ENCODE measurements around the gene ZNF414.
A peak's percentile ranks its signal among the peaks of the same experiment; 100 is the strongest.
"Not testable (repeated sequence)": the region's sequence is repeated elsewhere in the genome, so short reads cannot be mapped to it uniquely, and the experiment has no call there.

Gene ZNF414, protein sequence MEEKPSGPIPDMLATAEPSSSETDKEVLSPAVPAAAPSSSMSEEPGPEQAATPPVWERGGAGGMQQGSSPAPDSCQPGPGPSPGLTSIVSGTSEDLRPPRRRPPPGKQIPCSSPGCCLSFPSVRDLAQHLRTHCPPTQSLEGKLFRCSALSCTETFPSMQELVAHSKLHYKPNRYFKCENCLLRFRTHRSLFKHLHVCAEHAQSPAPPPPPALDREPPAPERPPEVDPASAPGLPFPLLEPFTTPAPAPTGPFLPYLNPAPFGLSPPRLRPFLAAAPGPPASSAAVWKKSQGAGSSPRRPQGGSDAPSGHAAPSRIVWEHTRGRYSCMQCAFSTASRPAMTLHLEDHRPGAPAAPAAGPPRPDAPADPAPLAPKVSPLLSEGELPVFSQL

DNA sequence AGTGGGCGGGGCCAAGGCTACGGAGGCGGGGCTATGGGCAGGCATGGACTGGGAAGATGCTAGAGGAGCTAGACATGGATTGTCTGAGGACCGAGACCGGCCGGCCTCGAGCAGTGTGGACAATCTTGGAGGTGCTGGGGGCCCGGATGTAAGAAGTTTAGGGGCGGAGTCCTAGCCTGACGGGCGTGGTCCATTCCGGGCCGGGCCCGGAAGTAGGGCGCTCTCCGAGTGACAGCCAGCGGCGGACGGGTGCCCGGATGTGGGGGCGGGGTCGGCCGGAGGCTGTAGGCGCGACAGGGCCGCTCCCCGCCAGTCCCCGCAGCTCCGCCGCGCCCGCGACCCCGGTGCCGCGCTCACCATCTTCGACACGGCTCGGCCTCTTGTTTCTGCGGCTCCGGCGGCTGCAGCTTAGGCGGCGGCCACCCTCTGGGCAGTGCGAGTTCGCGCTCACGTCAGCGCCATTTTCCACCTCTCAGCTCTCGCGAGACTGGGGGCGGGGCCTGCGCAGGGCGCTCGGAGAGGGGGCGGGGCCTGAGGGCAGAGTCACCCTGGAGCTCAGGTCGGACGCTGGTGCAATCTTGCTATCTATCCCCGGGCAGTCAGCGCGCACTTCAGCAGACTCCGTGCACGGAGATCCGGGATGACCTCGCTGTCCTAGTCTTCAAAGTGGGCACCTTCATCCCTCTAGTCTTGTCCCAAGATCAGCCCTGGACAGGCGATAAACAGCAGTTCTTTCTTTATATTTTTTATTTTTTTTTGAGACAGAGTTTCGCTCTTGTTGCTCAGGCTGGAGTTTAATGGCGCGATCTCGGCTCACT is at the start of gene ZNF414:
Gene ZNF414, minus strand, starts transcription at position 481 of the 818 bp plus-strand sequence. Its CDS starts 121 bp downstream, at position 360.
- DNase-seq (ENCODE audit: low read depth, low spot score) = peak; percentile 92

DNA sequence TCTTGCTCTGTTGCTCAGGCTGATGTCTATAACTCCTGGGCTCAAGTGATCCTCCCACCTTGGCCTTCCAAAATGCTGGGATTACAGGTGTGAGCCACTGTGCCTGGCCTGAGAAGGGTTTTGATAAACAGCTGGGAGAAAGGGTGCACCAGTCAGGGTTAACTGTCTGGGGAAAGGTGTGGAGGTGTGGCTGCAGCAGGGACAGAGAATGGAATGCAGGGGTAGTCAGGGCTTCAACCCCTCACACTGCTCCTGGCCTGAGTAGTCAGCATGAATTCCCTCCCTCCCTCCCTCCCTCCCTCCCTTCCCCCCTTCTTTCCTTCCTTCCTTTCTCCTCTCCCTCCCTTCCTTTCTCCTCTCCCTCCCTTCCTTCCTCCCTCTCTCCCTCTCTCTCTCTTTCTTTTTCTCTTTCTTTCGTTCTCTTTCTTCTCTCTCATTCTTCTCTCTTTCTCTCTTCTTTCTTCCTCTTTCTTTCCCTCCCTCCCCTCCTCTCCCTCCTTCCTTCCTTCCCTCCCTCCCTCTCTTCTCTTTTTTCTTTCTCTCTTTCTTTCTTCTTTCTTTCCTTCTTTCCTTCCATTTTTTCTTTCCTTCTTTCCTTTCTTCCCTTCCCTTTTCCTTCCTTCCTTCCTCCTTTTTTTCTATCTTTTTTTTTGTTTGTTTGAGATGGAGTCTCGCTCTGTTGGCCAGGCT is 47.3 kb upstream of the ZNF414 start:
- DNase-seq (ENCODE audit: low read depth, low spot score) = no peak

DNA sequence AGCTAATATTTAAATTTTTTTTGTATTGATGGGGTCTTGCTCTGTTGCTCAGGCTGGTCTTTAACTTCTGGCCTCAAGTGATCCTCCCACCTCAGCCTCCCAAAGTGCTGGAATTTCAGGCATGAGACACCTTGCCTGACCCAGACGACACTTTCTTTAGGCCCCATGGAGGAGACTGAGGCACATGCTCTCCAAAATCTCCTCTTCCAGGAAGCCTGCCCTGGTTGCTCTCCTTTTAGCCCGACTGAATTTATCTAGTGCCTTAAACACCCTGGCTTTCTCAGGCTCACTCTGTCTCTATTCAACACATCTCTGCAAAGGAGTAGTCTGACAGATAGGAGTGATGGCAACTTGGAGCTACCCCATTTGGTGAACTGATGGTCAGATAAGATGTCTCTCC is 44.4 kb upstream of the ZNF414 start:
- no peak for DNase-seq (ENCODE audit: low read depth, low spot score)

DNA sequence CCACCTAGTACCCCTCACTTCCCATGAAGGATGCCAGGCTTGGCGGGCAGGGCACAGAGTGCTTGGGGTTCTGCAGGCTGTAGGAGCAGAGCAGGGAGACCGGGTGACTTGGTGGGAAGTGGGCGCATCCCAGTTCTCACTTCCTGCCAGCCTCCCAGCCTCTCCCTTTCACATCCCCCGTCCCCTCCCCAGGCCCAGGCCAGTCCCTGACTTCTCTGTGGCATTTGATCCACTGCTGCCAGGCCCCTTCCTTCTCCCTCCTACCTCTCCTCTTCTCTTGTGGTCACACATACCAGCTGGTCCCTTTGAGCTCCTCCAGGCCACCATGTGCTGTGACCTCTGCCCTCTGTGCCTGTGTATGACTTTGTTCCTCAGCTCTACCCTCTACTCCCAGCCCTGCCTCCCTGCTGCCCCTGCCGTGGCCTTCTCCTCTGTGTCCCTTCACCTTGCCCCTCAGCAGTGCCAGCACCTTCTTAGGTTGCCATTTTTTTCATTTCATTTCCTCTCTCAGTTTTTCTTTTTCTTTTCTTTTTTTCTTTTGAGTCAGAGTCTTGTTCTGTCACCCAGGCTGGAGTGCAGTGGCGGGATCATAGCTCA is 43.8 kb upstream of the ZNF414 start:
- DNase-seq (ENCODE audit: low read depth, low spot score) = no peak

DNA sequence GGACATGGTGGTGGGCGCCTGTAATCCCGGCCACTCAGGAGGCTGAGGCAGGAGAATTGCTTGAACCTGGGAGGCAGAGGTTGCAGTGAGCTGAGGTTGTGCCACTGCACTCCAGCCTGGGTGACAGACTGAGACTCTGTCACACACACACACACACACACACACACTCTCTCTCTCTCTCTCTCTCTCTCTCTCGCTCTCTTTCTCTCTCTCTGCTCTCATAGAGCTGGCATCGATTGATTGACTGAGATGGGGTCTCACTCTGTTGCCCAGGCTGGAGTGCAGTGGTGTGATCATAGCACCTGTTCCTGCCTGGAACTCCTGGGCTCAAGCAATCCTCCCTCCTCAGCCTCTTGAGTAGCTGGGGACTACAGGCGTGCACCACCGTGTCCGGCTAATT is 39.8 kb upstream of the ZNF414 start:
- DNase-seq (ENCODE audit: low read depth, low spot score) = not testable (repeated sequence)

DNA sequence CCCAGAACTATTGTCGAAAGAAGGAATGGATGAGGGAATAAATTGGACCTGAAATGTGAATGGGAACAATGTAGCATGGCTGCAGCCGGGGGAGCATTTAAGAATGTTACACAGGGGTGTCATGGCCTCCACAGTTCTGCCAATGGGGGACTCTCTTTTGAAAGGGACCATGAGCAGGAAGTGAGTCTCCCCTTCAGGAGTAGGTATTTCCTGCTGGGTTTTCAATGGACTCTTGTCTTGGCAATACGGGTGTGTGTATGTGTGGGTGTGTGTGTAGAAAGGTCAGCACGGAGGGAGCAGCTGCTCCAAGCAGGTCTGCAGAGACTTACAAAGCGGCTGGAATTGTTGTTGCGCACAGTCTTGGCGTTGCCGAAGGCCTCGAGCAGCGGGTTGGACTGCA is 38.8 kb upstream of the ZNF414 start:
- DNase-seq (ENCODE audit: low read depth, low spot score) = no peak

DNA sequence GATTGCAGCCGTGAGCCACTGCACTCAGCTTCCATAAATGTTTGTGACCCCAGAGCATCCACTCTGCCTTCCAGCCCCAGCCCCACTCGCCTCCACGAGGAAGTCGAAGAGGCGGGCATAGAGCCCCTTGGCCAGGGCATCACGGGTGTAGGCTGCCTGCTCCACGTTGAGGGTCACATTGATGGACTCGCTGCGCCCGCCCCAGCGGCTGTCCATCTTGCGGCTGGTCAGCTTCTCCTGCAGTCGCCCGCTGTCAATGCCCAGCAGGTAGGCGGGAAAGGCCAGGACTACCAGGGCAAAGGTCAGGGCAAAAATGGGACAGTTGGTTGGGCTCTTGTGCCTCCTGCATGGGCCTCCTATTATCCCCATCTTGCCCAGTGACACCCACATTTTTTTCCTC is 36.1 kb upstream of the ZNF414 start:
- no peak for DNase-seq (ENCODE audit: low read depth, low spot score)

DNA sequence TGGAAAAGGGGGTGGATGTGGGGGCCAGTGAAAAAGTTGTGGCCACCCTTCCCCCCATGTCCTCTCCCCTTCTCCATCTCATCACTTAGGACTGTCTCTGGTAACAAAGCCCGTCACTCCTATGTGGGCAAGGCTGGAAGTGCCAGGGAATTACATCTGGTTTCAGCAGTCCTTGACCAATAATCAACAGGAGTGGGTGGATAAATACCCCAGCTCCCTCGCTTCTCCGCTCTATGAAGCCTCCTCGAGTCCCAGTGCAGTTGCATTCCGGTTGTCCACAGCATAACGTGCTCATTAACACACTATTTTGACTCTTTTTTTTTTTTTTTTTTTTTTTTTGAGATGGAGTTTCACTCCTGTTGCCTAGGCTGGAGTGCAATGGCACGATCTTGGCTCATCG is 31.8 kb upstream of the ZNF414 start:
- DNase-seq (ENCODE audit: low read depth, low spot score) = no peak

DNA sequence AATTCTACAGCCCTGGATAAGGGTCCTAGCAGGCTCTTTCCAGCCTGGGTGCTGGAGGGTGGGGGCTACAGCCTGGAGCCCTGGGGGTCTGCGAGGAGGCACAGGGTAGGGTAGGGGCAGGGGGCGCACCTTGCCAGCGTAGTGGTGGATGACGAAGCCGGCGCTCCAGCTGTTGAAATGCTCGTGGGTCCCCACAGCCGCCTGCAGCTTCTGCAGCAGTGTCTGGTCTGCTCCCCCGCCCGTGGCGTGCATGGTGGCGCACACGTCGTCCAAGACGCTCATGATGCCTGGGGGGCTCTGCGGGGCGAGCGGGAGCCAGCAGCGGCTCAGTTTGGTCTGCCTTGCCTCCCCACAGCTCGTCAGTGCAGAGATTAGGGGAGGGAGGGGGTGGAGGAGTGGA is 30.2 kb upstream of the ZNF414 start:
- no peak for DNase-seq (ENCODE audit: low read depth, low spot score)

DNA sequence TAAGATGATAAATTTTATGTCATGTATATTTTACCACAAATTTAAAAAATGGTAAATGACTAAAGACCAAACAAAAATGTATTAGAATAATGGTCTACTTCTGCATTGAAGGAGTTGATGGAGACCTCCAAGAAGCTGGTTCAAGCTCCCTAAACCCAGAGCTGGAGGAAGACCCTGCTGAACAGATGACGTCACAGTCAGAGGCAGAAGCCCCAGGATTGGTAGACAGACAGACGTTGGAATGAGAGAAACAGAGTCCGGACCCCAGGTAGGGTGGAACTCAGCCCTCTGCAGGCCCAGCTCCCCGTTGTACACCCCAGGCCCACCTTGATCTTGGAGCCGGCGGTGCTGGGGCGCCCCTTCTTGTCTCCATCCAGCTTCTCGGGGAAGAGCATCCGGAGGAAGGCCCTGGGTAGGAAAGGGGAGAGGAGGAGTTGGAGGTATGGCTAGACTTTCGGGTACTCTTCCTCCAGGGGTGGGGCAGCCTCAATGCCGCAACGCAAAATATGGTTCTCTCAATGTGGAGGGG is 25.7 kb upstream of the ZNF414 start:
- no peak for DNase-seq (ENCODE audit: low read depth, low spot score)

DNA sequence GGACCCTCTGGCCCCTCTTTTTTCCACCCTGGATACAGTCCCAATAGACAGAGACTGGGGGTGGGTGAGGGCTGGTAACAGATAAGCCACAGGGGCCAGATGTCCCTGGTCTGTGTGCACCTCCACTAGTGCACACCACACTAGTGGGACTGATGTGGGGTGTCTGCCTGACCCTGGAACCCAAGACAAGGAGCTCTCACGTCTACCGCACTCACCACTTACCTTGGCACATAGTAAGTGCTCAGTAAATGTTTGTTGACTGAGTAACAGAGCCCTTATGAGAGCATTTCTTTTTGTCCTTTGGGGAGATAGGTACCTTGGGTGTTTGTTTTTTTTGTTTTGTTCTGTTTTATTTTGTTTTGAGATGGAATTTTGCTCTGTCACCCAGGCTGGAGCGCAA is 23.1 kb upstream of the ZNF414 start:
- DNase-seq (ENCODE audit: low read depth, low spot score) = no peak

DNA sequence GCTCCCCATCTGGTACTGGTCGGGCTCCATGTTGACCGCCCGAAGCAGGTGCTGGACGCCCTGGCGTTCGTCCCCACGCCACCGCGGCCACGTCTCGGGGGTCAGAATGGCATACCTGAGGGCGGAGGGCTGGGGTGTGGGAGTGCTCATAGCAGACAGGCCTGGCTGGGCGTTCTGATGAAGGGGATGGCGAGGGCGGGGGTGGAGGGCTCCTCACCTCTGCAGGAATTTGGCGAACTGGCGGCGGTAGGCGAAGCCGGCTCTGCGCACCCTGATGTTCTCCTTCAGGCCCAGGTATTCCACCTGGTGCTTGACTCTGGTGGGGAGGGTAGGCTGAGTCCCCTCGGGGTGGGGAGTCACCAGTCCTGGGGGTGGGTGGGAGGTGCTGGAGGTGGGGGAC is 22.3 kb upstream of the ZNF414 start:
- DNase-seq (ENCODE audit: low read depth, low spot score) = no peak

DNA sequence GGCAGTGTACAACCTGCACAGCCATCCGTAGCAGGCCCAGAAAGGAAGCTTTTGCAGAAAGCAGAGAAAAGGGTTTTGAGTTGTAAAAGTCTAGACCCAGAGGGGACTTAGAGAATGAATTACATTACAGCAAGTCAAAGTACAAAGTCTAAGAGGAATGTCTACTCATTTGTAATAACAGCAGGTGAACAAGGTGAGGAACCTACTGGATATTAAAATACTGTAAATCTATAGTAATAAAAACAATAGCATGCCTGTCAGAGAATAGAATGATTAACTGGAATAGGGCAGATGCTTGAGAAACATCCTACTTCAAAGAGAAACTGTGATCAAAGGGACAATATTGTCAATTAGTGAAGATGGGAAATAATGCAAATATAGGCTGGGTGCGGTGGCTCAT is 18.3 kb upstream of the ZNF414 start:
- no peak for DNase-seq (ENCODE audit: low read depth, low spot score)

DNA sequence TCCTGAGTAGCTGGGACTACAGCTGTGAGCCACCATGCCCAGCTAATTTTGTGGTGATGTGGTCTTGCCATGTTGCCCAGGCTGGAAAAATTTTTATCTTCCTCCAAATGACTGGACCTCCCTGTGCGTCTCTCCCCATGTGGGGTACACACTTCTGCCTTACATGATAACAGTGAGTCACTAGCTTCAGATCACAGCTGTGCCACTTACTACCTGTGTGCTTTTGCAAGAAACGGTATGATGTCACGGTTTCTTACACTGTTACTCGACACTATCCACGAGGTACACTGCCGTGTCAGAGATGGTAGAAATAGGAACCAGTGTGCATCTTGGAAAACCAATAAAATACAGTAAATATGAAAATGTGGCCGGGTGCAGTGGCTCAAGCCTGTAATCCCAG is 17.5 kb upstream of the ZNF414 start:
- DNase-seq (ENCODE audit: low read depth, low spot score) = no peak

DNA sequence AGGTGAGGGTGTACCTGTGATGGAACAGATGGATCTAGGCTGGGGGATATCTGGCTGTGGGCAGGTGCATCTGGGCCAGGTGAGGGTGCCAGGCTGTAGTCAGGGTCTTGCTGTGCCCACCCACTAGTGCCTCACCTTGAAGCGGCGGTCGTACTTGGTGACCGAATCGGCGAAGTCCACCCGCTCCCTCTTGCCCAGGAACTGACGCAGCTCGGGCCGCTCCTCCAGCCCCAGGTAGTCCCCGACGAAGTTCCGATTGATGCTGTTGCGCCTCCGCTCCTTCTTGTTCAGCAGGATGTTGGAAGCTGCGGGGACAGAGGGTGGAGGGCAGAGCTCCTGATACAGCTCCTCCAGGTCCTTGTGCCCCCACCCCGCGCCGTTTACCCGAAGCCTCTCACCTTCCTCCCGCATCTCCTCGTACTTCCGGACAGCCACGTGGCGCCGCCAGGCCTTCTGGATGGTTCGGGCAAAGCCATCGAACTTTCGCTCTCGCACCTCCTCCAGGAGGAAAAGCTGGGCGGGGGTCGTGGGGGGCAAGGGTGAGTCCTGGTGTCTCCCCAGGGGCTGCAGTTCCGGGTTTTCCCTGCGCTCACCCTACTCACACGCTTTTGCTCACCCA is 16.2 kb upstream of the ZNF414 start:
- DNase-seq (ENCODE audit: low read depth, low spot score) = no peak

DNA sequence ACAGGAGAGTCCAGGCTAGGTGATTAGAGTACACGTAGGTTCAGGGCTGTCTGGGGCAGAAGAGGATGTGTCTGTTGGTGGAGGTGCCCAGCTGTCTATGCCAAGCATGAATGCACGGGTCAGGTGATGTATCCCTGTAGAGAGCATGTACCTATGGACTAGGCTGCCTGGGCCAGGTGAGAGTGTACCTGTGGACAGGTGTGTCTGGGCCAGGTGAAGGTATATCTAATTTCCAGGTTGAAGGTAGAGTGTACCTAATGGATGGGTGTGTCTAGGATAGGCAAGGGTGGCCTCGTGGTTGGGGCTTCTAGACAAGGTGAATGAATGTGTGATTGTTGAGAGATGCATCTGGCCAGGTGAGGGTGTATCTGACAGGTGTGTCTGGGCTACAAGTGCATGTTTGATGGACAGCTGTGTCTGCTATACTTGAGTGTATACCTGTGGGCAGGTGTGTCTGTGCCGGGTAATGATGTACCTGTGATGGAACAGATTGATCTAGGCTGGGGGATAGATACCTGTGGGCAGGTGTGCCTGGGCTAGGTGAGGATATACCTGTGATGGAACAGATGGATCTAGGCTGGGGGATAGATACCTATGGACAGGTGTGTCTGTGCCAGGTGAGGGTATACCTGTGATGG is 15.5 kb upstream of the ZNF414 start:
- DNase-seq (ENCODE audit: low read depth, low spot score) = no peak

DNA sequence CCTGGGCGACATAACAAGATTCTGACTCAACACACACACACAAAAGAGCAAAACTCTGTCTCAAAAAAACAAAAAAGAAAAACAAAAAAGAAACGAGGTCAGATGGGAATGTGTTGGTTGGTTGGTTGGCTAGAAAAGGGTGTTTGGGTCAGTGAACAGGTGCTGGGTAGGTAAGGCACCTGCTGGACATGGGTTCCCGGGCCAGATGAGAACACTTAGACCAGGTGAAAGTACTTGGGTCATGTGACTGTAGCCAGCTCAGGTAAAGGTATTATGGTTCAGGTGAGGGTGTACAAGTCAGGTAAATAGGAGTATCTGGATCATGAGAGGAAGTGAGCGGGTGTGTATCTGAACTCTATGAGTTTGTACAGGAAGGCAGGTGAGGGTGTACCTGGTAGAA is 14.5 kb upstream of the ZNF414 start:
- DNase-seq (ENCODE audit: low read depth, low spot score) = no peak

DNA sequence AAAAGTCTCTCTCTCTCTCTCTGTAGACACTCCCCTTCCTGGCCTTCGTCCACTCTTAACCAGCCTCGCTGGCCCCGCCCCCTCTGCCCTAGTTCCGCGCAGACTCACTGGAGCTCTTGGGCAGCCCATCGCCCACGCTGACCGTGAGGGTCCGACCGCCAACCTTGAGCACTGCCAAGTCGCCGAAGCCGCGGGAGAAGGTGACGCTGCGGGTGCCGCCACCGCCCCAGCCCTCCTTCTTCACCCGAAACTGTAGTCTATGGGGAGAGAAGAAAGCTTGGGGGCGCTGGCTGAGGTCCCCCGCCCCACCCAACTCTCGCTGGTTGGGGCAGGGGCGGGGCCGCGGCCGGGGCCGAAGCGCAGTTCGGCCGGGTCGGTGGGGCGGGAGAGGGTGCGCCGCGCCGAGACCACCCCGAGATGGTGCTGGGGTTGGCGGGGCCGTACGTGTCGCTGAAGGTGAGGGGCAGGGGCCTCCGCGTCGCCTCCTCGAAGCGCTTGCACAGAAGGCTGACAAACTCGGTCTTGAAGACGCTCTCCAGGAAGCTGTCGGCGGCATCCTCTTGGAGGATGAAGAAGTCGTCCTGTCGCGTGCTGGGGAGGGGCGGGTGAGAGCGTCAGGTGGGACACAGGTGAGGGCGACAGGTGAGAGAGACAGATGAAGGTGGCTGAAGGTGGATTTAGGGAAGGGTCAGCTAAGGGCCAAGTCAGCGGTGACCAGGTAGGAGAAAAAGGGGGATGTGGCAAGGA is 12.6 kb upstream of the ZNF414 start:
- peak; percentile 84 for DNase-seq (ENCODE audit: low read depth, low spot score)

DNA sequence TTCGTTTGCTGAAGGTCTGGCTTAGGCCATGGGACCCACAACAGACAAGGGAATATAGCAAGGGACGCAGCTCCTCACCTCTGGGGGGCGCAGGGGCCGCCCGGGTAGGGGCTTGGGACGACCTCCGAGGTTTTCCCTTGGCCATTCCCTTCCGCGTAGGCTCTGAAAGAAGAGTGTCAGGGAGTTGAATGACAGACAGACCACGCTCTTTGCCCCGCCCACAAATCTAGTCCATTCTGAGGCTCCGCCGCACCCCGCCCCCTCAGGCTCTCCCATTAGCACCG is 11.4 kb upstream of the ZNF414 start:
- DNase-seq (ENCODE audit: low read depth, low spot score) = no peak

DNA sequence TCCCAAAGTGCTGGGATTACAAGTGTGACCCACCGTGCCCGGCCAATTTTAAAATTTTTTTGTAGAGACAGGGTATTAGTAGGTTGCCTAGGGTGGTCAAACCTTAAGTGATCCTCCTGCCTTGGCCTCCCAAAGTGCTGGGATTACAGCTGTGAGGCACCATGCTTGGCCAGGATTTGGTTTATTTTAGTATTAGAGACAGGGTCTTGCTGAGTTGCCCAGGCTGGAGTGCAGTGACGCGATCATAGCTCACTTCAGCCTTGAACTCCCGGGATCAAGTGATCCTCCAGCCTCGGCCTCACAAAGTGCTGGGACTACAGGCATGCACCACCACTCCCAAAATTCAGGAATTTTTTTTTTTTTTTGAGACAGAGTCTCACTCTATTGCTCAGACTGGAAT is 5.4 kb upstream of the ZNF414 start:
- DNase-seq (ENCODE audit: low read depth, low spot score) = no peak
